ENCODE results near the gene ANXA1.

DNA sequence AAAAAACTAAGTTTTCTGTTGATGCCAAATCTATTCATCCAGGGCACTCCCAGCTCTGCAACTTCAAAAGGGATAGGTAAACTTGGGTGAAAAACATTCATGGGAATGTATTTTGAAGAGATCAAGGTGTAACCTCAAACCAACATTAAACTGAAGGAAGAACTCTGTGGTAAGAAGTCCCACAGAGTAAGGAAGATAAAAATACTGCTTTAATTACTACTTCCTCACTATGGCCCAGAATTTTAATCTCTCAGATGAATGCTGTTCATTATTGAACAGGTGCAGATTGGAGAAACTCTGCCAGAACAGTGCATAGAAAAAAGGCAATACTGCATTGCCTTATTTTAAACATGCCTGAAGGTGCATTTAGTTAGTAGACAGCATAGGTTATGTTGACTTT lies 37.6 kb upstream of the ANXA1 start:
- TF ChIP-seq, protein P1, sequence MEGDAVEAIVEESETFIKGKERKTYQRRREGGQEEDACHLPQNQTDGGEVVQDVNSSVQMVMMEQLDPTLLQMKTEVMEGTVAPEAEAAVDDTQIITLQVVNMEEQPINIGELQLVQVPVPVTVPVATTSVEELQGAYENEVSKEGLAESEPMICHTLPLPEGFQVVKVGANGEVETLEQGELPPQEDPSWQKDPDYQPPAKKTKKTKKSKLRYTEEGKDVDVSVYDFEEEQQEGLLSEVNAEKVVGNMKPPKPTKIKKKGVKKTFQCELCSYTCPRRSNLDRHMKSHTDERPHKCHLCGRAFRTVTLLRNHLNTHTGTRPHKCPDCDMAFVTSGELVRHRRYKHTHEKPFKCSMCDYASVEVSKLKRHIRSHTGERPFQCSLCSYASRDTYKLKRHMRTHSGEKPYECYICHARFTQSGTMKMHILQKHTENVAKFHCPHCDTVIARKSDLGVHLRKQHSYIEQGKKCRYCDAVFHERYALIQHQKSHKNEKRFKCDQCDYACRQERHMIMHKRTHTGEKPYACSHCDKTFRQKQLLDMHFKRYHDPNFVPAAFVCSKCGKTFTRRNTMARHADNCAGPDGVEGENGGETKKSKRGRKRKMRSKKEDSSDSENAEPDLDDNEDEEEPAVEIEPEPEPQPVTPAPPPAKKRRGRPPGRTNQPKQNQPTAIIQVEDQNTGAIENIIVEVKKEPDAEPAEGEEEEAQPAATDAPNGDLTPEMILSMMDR (IDR thresholded peaks at IDR 0.05), result no peak
- TF ChIP-seq POLR2A (IDR thresholded peaks at IDR 0.05) (no peak), POLR2AphosphoS5 (IDR thresholded peaks at IDR 0.05) (no peak), EP300 (IDR thresholded peaks at IDR 0.05) (no peak)

Measured in stomach (tissue), 4 donors.